GM12878 (cell line): ENCODE data around the gene CHURC1.

ENCODE experiments used
- ATF2 ChIP-seq: IDR thresholded peaks from 2 replicates; pipeline ENCODE4 v1.6.1; 2012; ENCODE audit warnings: low read length, inconsistent platforms
- BRCA1 ChIP-seq: IDR thresholded peaks from 2 replicates; pipeline ENCODE4 v1.6.1; 2011; ENCODE audit warnings: low read depth, low read length, improper control_type of control experiment
- CREM ChIP-seq: IDR thresholded peaks from 2 replicates; pipeline ENCODE4 v1.6.1; 2014; ENCODE audit warnings: antibody characterized with exemption, low read depth
- EP300 ChIP-seq, 2 experiments: fragments of 150-350 bp in 1 of 2; IDR thresholded peaks; 2 replicates each; pipeline ENCODE4 v1.6.1; 2011 to 2012; ENCODE audit warnings: low read depth in 2 of 2, low read length in 2 of 2, borderline replicate concordance in 1 of 2, improper control_type of control experiment in 1 of 2, inconsistent platforms in 1 of 2; ENCODE audit not compliant: control insufficient read depth in 1 of 2
- EZH2 ChIP-seq: IDR thresholded peaks from 2 replicates; pipeline ENCODE4 v1.6.1; 2012; ENCODE audit warnings: low read depth, mild to moderate bottlenecking, control low read depth, inconsistent platforms, low read length, borderline replicate concordance; ENCODE audit not compliant: control insufficient read depth
- MAX ChIP-seq: IDR thresholded peaks from 2 replicates; pipeline ENCODE4 v1.6.1; 2012; ENCODE audit warnings: low read depth, low read length, improper control_type of control experiment
- MXI1 ChIP-seq: fragments of 150-350 bp; IDR thresholded peaks from 2 replicates; pipeline ENCODE4 v1.6.1; 2011; ENCODE audit warnings: low read depth, mild to moderate bottlenecking, inconsistent platforms, low read length, improper control_type of control experiment
- POLR2A ChIP-seq: IDR thresholded peaks from 2 replicates; pipeline ENCODE4 v1.6.1; 2011; ENCODE audit warnings: low read depth, mild to moderate bottlenecking, low read length
- SREBF1 ChIP-seq: IDR thresholded peaks from 2 replicates; pipeline ENCODE4 v1.6.1; 2012; ENCODE audit warnings: mild to moderate bottlenecking, low read length
- USF1 ChIP-seq: IDR thresholded peaks from 2 replicates; pipeline ENCODE4 v1.6.1; 2011; ENCODE audit warnings: borderline replicate concordance, low read depth, mild to moderate bottlenecking, moderate library complexity, mixed read lengths, low read length; ENCODE audit not compliant: insufficient read depth; ENCODE audit errors: extremely low read length

- TF ChIP-seq EP300 (IDR thresholded peaks at IDR 0.05; ENCODE audit: borderline replicate concordance in 1 of 2, control insufficient read depth in 1 of 2, low read depth in 2 of 2, low read length in 2 of 2) (no peak), SREBF1 (no peak), BRCA1 (no peak), EZH2 (no peak), MAX (no peak), MXI1 (no peak), CREM (no peak), POLR2A (no peak), ATF2 (no peak), USF1 (no peak)
These were observed 22.3 kb upstream of the CHURC1 start for GRCh38 chr14:64891839-64892375.
